Brain microvascular endothelial cell (primary cell): ENCODE data around the gene ARFIP1.

Source experiments
- DNase-seq: peaks from one replicate; pipeline ENCODE4 v3.0.0-alpha.2; 2020
- H3K27ac ChIP-seq: fragments of 250-450 bp; sonication (Bioruptor Pico); 2 replicates; pipeline ENCODE4 v1.5.1; 2020; ENCODE audit warnings: mild to moderate bottlenecking, moderate library complexity
- H3K27me3 ChIP-seq: fragments of 250-450 bp; sonication (Bioruptor Pico); replicated peaks from 2 replicates; pipeline ENCODE4 v1.5.1; 2020; ENCODE audit warnings: mild to moderate bottlenecking
- H3K36me3 ChIP-seq: fragments of 250-450 bp; sonication (Bioruptor Pico); replicated peaks from 2 replicates; pipeline ENCODE4 v1.5.1; 2020; ENCODE audit warnings: mild to moderate bottlenecking
- H3K4me3 ChIP-seq: 2 replicates; pipeline ENCODE4 v1.5.1; 2011; ENCODE audit warnings: low read depth, mild to moderate bottlenecking, control low read depth, low read length, moderate library complexity
- in situ Hi-C: cut with HindIII; loops from 2 replicates; pipeline ENCODE4 v1.10.0; 2017; ENCODE audit warnings: low sequenced_read_pairs, low pct_ligation_motif_present
- TF ChIP-seq, protein P1 (sequence below): IDR thresholded peaks from 2 replicates; pipeline ENCODE4 v1.5.1; 2011; ENCODE audit warnings: low read depth, mild to moderate bottlenecking, moderate library complexity, low read length, control low read depth, inconsistent platforms; ENCODE audit errors: missing control alignments

Gene ARFIP1

DNA sequence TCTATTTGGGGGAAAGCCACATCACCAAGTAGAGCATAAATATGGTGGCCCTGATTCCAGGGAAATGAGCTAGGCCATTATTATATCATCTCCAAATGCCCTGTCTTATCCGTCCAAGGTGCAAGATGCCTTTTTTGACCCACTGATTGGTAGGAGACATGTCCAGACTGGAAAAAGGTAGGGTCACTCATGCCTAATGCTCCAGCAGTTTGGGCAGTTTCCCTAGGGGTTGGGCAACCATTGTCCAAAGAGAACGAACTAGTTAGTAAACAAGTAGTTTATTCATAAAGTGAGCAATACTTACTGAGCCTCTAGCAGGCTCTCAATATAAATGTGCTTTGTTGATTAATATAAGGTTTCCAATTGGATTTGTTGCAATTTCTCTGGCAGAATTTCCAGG lies 162.6 kb downstream of the ARFIP1 start:
- H3K27ac ChIP-seq = no peak overlapping the region
- H3K36me3 ChIP-seq = no peaks in the 10 kb centered on the region
- DNase-seq = no peak
- H3K4me3 ChIP-seq = no peak overlapping the region
- in situ Hi-C loops = no loop called here
- peaks cover 30% of the 10 kb centered on the region for H3K27me3 ChIP-seq
- TF ChIP-seq, protein P1, sequence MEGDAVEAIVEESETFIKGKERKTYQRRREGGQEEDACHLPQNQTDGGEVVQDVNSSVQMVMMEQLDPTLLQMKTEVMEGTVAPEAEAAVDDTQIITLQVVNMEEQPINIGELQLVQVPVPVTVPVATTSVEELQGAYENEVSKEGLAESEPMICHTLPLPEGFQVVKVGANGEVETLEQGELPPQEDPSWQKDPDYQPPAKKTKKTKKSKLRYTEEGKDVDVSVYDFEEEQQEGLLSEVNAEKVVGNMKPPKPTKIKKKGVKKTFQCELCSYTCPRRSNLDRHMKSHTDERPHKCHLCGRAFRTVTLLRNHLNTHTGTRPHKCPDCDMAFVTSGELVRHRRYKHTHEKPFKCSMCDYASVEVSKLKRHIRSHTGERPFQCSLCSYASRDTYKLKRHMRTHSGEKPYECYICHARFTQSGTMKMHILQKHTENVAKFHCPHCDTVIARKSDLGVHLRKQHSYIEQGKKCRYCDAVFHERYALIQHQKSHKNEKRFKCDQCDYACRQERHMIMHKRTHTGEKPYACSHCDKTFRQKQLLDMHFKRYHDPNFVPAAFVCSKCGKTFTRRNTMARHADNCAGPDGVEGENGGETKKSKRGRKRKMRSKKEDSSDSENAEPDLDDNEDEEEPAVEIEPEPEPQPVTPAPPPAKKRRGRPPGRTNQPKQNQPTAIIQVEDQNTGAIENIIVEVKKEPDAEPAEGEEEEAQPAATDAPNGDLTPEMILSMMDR = no peak

DNA sequence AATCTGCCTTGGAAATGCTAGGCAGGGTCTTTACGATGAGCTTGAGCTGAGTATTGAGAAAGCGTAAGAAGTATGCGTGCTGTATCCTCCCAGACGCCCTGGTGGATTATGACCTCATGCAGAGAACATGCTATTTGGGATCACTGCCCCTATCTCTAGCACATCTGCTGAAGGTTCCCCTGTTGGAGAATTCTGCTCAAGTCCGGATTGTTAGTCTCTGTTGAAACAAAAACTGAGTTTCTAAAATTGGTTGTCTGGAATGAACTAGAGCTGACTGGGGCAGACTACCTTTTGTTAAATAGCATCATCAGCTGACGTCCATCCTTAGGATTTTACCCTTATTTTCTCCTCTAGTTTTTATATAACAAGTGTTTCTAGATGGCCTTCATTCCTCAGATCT lies 163.9 kb downstream of the ARFIP1 start:
- in situ Hi-C loops = no loop called here
- Histone ChIP-seq H3K27ac (no peak overlapping the region), H3K4me3 (no peak overlapping the region), H3K36me3 (no peaks in the 10 kb centered on the region), H3K27me3 (peaks cover 19% of the 10 kb centered on the region)
- peak; percentile 37 for DNase-seq
- TF ChIP-seq, protein P1 = no peak

DNA sequence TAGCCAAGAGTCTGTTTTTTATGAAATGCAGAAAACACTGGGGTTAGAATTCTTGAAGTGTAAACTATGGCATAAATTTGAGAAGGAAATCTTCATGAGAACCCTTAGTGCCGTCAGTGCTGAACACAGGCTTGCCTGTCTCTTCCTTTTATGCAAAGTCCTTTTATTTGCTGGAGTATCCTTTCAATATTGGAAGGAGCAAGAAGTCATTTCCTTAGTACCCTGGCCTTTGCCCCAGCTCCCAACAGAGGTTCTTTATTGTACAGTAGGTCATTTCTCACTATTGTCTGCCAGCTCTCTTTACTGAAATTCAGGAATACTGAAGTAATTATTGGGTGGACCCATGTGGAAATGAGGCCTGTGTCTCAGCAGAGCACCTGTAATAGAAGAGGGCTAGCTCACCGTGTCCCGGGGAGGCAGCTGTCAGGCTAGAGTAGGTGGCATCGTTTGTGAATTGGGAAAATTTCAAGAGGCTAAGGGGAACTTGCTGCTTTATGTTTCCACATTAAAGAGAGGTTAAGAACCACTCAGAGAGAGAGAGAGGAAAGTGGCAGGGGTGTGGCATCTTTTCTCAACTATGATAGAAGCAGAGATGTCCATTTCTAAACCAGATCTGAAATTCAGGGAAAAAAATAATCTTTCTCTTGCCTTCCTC lies 165.0 kb downstream of the ARFIP1 start:
- Histone ChIP-seq H3K4me3 (no peak overlapping the region), H3K27me3 (peaks cover 8% of the 10 kb centered on the region), H3K27ac (no peak overlapping the region), H3K36me3 (no peaks in the 10 kb centered on the region)
- TF ChIP-seq, protein P1 = no peak
- in situ Hi-C loops = no loop called here
- DNase-seq = no peak

DNA sequence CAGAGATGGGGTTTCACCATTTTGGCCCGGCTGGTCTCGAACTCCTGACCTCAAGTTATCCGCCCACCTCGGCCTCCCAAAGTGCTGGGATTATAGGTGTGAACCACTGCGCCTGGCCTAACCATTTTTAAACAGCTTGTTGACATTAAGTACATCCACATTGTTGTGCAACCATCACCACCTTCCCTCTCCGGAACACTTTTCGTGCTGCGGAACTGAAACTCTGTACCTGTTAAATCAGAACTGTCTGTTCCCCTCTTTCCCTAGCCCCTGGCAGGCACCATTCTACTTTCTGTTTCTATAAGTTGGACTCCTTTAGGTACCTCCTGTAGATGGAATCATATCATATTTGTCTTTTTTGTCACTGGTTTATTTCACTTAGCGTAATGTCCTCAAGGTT lies 165.9 kb downstream of the ARFIP1 start:
- TF ChIP-seq, protein P1 = no peak
- peaks cover under 1% of the 10 kb centered on the region for H3K27me3 ChIP-seq
- no peak overlapping the region for H3K27ac ChIP-seq
- no peak overlapping the region for H3K4me3 ChIP-seq
- H3K36me3 ChIP-seq = no peaks in the 10 kb centered on the region
- no peak for DNase-seq
- in situ Hi-C loops = no loop called here

DNA sequence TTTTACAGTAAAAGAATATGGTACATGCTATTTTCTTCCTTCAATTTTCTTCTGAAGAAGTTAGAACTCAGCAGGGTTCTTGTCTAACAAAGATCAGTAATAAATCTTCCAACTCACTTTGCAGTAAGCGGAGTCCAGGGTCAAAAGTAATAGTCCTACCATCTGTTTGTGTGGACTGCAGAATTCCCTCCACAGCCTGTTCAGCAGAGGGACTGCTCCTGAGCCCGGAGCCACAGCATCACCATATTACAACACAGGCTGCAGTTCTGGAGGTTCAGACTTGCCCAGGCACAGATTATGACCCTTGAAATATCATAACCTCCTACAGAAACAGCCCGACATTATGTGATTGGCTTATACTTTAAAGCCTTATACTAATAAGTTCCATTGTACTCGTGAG lies 166.7 kb downstream of the ARFIP1 start:
- no peak overlapping the region for H3K4me3 ChIP-seq
- TF ChIP-seq, protein P1 = no peak

DNA sequence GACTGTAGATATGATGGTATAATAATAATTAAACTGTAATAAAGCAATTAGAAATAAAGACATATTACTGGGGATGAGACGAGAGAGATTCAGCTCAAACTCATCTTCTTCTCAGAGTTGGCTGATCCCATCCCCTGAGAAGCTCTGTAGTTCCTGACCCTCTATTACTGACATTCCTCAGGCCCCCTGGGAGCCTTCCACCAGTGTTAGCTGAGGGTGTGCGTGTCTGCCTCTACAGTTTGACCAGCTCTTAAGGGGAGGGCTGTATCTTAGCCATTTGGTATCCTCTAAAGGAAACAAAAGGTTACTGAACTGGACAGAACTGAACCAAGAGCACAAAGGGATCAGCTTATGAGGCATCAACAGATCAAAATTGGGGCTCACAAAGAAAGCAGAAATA lies 167.6 kb downstream of the ARFIP1 start:
- in situ Hi-C loops = no loop called here
- Histone ChIP-seq H3K36me3 (no peaks in the 10 kb centered on the region), H3K27ac (no peak overlapping the region), H3K27me3 (no peaks in the 10 kb centered on the region), H3K4me3 (no peak overlapping the region)
- TF ChIP-seq, protein P1 = no peak
- DNase-seq = no peak

More for the DNA sequence above, 166.7 kb downstream of the ARFIP1 start:
- in situ Hi-C loops = no loop called here
- DNase-seq = no peak
- Histone ChIP-seq H3K27me3 (no peaks in the 10 kb centered on the region), H3K36me3 (no peaks in the 10 kb centered on the region), H3K27ac (no peak overlapping the region)
